Neural cell (in vitro differentiated cells): ENCODE results near the gene NXPH2. TPM values are rescaled to one million over a fixed set of nuclear protein-coding genes. Genes with fewer than 3 reads are reported as not detected.

Source experiments
- H2AFZ ChIP-seq: fragments of 200-600, 300-800 bp; sonication (generic), shearing (Covaris generic); 2 replicates; pipeline ENCODE4 v1.6.0; 2014; ENCODE audit warnings: low read depth, mild to moderate bottlenecking, antibody characterized with exemption, low read length, moderate library complexity
- H3F3A ChIP-seq: fragments of 200-600 bp; shearing (Covaris generic); 2 replicates; pipeline ENCODE4 v1.6.1; 2016; ENCODE audit warnings: mild to moderate bottlenecking, moderate library complexity, mixed read lengths, antibody characterized with exemption, low read length; ENCODE audit not compliant: insufficient read depth, poor library complexity, severe bottlenecking
- H3K27ac ChIP-seq: fragments of 200-600, 300-800 bp; sonication (generic), shearing (Covaris generic); 2 replicates; pipeline ENCODE4 v1.5.1; 2014; ENCODE audit warnings: mild to moderate bottlenecking, low read length, moderate library complexity
- H3K27me3 ChIP-seq: fragments of 300-800, 200-600 bp; sonication (generic), shearing (Covaris generic); 2 replicates; pipeline ENCODE4 v1.6.0; 2014; ENCODE audit warnings: mild to moderate bottlenecking, low read depth, low read length, moderate library complexity; ENCODE audit not compliant: insufficient read depth
- H3K36me3 ChIP-seq: fragments of 300-800, 200-600 bp; sonication (generic), shearing (Covaris generic); 2 replicates; pipeline ENCODE4 v1.5.1; 2014; ENCODE audit warnings: mild to moderate bottlenecking, antibody characterized with exemption, low read length, moderate library complexity; ENCODE audit not compliant: insufficient read depth
- H3K4me2 ChIP-seq: fragments of 300-800, 200-600 bp; sonication (generic), shearing (Covaris generic); 2 replicates; pipeline ENCODE4 v1.6.0; 2014; ENCODE audit warnings: mild to moderate bottlenecking, low read length
- H3K4me3 ChIP-seq: fragments of 300-800, 200-600 bp; sonication (generic), shearing (Covaris generic); 2 replicates; pipeline ENCODE4 v1.5.1; 2014; ENCODE audit warnings: mild to moderate bottlenecking, low read length, moderate library complexity
- H3K79me2 ChIP-seq: fragments of 200-600 bp; shearing (Covaris generic); replicated peaks from 2 replicates; pipeline ENCODE4 v1.6.0; 2014; ENCODE audit warnings: mild to moderate bottlenecking, low read length, moderate library complexity; ENCODE audit not compliant: insufficient read depth
- H3K9ac ChIP-seq: fragments of 300-800, 200-600 bp; sonication (generic), shearing (Covaris generic); 2 replicates; pipeline ENCODE4 v1.6.1; 2016; ENCODE audit warnings: mild to moderate bottlenecking, low read length, mixed read lengths
- H3K9me2 ChIP-seq: fragments of 200-600 bp; shearing (Covaris generic); 2 replicates; pipeline ENCODE4 v1.6.1; 2016; ENCODE audit warnings: mild to moderate bottlenecking, low read length, mixed read lengths; ENCODE audit not compliant: insufficient read depth
- H3K9me3 ChIP-seq: fragments of 200-600, 300-800 bp; sonication (generic), shearing (Covaris generic); 2 replicates; pipeline ENCODE4 v1.6.1; 2016; ENCODE audit warnings: mild to moderate bottlenecking, mixed run types, low read length, moderate library complexity, mixed read lengths
- H4K20me1 ChIP-seq: fragments of 200-600 bp; shearing (Covaris generic); 2 replicates; pipeline ENCODE4 v1.6.1; 2016; ENCODE audit warnings: mild to moderate bottlenecking, mixed run types; ENCODE audit not compliant: insufficient read depth
- EP300 ChIP-seq: fragments of 450-650 bp; conservative IDR thresholded peaks from 2 replicates; pipeline ENCODE4 v1.6.1; 2014; ENCODE audit warnings: antibody characterized with exemption, mild to moderate bottlenecking, moderate library complexity; ENCODE audit not compliant: poor library complexity, severe bottlenecking
- EZH2 ChIP-seq: fragments of 200-600, 300-800 bp; shearing (Covaris generic), sonication (generic); IDR thresholded peaks from 2 replicates; pipeline ENCODE4 v1.6.1; 2014; ENCODE audit warnings: antibody characterized with exemption, low read length, borderline replicate concordance, mild to moderate bottlenecking; ENCODE audit not compliant: insufficient read depth, poor library complexity, severe bottlenecking
- MXI1 ChIP-seq: fragments of 450-650 bp; conservative IDR thresholded peaks from 2 replicates; pipeline ENCODE4 v1.6.1; 2014; ENCODE audit warnings: antibody characterized with exemption, mild to moderate bottlenecking; ENCODE audit not compliant: poor library complexity, severe bottlenecking
- POLR2AphosphoS5 ChIP-seq: IDR thresholded peaks from 2 replicates; pipeline ENCODE4 v1.6.1; 2012
- RAD21 ChIP-seq: fragments of 450-650 bp; conservative IDR thresholded peaks from 2 replicates; pipeline ENCODE4 v1.6.1; 2014; ENCODE audit warnings: antibody characterized with exemption, mild to moderate bottlenecking, moderate library complexity
- SMC3 ChIP-seq: fragments of 450-650 bp; conservative IDR thresholded peaks from 2 replicates; pipeline ENCODE4 v1.6.1; 2014; ENCODE audit warnings: antibody characterized with exemption, mild to moderate bottlenecking, moderate library complexity; ENCODE audit not compliant: poor library complexity
- TAF1 ChIP-seq: IDR thresholded peaks from 2 replicates; pipeline ENCODE4 v1.6.1; 2012; ENCODE audit warnings: low read depth
- polyA plus RNA-seq: library from polyadenylated mRNA; depleted of rRNA; stranded (reverse); fragments of >200 nt; gene quantifications from 2 replicates; pipeline ENCODE4 v1.2.3, GENCODE V29; 2014
- TF ChIP-seq, protein P1 (sequence below): fragments of 450-650 bp; IDR thresholded peaks from 2 replicates; pipeline ENCODE4 v1.5.1; 2014; ENCODE audit warnings: antibody characterized with exemption, mild to moderate bottlenecking, moderate library complexity; ENCODE audit not compliant: poor library complexity, severe bottlenecking
- TF ChIP-seq, protein P2 (sequence below): IDR thresholded peaks from 2 replicates; pipeline ENCODE4 v1.6.1; 2012; ENCODE audit warnings: borderline replicate concordance

The NXPH2 gene
- polyA plus RNA-seq, 1 donor from 2014 or later = not detected

DNA sequence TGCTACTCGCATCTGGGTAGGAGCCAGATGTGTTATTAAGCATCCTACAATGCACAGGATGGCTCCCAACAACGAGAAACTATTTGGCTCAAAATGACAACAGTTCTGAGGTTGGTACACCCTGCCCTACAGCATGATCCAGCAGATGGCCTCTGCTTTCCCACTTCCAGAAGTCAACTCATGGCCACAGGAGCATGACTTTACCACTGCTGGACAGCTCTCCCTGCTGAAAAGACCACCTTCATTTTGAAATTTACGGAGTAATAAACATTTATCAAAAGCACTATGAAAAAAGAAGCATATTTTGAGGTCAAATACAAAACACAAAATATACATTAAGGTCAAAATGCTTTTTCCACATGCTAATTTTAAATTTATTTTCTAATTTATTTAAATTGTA, 13.7 kb downstream of the NXPH2 start:
- Histone ChIP-seq H3K36me3 (no peaks in the 10 kb centered on the region), H3K4me2 (no peak overlapping the region), H3K79me2 (no peaks in the 10 kb centered on the region), H3K27ac (no peak overlapping the region), H3K9me2 (no peaks in the 10 kb centered on the region), H3K4me3 (no peak overlapping the region), H4K20me1 (no peaks in the 10 kb centered on the region), H3K27me3 (no peaks in the 10 kb centered on the region), H3F3A (no peaks in the 10 kb centered on the region), H2AFZ (no peak overlapping the region), H3K9ac (no peak overlapping the region), H3K9me3 (no peaks in the 10 kb centered on the region)
- TF ChIP-seq POLR2AphosphoS5 (no peak), EP300 (no peak), MXI1 (no peak), TAF1 (no peak), RAD21 (no peak), SMC3 (no peak), EZH2 (no peak)
- TF ChIP-seq, protein P1, sequence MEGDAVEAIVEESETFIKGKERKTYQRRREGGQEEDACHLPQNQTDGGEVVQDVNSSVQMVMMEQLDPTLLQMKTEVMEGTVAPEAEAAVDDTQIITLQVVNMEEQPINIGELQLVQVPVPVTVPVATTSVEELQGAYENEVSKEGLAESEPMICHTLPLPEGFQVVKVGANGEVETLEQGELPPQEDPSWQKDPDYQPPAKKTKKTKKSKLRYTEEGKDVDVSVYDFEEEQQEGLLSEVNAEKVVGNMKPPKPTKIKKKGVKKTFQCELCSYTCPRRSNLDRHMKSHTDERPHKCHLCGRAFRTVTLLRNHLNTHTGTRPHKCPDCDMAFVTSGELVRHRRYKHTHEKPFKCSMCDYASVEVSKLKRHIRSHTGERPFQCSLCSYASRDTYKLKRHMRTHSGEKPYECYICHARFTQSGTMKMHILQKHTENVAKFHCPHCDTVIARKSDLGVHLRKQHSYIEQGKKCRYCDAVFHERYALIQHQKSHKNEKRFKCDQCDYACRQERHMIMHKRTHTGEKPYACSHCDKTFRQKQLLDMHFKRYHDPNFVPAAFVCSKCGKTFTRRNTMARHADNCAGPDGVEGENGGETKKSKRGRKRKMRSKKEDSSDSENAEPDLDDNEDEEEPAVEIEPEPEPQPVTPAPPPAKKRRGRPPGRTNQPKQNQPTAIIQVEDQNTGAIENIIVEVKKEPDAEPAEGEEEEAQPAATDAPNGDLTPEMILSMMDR = no peak
- TF ChIP-seq, protein P2, sequence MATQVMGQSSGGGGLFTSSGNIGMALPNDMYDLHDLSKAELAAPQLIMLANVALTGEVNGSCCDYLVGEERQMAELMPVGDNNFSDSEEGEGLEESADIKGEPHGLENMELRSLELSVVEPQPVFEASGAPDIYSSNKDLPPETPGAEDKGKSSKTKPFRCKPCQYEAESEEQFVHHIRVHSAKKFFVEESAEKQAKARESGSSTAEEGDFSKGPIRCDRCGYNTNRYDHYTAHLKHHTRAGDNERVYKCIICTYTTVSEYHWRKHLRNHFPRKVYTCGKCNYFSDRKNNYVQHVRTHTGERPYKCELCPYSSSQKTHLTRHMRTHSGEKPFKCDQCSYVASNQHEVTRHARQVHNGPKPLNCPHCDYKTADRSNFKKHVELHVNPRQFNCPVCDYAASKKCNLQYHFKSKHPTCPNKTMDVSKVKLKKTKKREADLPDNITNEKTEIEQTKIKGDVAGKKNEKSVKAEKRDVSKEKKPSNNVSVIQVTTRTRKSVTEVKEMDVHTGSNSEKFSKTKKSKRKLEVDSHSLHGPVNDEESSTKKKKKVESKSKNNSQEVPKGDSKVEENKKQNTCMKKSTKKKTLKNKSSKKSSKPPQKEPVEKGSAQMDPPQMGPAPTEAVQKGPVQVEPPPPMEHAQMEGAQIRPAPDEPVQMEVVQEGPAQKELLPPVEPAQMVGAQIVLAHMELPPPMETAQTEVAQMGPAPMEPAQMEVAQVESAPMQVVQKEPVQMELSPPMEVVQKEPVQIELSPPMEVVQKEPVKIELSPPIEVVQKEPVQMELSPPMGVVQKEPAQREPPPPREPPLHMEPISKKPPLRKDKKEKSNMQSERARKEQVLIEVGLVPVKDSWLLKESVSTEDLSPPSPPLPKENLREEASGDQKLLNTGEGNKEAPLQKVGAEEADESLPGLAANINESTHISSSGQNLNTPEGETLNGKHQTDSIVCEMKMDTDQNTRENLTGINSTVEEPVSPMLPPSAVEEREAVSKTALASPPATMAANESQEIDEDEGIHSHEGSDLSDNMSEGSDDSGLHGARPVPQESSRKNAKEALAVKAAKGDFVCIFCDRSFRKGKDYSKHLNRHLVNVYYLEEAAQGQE = no peak

DNA sequence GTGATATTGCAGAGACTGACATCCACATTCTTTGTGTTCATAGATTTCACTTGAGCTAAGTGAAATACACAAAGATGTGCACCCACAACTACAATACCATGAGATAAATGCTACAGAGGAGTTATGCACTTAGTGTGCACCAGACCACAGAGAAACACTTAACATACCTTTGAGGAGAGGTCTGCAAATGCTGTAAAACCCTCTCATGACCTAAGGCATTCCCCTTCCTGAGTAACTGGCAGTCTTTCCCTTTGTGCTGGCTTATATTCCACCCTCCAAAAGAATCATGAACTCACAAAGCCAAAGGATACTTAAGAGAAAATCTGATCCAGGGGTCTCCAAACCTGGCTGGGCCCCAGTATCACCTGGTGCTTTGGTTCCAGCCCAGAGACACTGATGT, 16.2 kb downstream of the NXPH2 start:
- no peaks in the 10 kb centered on the region for H3K9me3 ChIP-seq
- no peaks in the 10 kb centered on the region for H3K79me2 ChIP-seq
- H3K9ac ChIP-seq = no peak overlapping the region
- no peak for TF ChIP-seq TAF1
- no peak for TF ChIP-seq EZH2
- no peak for TF ChIP-seq POLR2AphosphoS5
- TF ChIP-seq MXI1 = no peak
- no peak for TF ChIP-seq SMC3
- no peak overlapping the region for H3K27ac ChIP-seq
- H3K9me2 ChIP-seq = no peaks in the 10 kb centered on the region
- no peak overlapping the region for H3K4me2 ChIP-seq
- no peak overlapping the region for H3K4me3 ChIP-seq
- H2AFZ ChIP-seq = no peak overlapping the region
- no peaks in the 10 kb centered on the region for H4K20me1 ChIP-seq
- H3K27me3 ChIP-seq = no peaks in the 10 kb centered on the region
- no peaks in the 10 kb centered on the region for H3F3A ChIP-seq
- no peaks in the 10 kb centered on the region for H3K36me3 ChIP-seq

DNA sequence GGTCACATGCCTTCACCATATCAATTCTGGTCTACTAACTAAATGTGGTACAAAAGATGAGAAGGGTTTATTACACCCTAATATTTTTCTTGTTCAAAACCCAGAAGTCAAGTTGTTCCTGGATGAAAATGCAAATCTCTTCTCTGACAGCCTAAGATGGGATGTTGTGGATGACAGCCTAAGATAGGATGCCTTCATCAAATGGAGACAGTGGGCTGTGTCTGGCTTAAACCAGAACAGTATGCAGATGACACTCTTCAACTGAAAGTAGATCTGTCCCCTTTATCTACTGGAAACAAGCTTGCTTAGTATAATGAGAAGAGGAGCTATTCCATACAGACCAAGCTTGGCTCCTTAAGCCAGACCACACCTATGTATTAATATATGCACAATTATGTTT, 17.7 kb downstream of the NXPH2 start:
- no peak for TF ChIP-seq TAF1
- TF ChIP-seq EP300 = peak; percentile 72
- TF ChIP-seq EZH2 = no peak
- no peak for TF ChIP-seq MXI1
- peak; percentile 55 for TF ChIP-seq POLR2AphosphoS5
- TF ChIP-seq, protein P1 = no peak
- no peak for TF ChIP-seq SMC3
- TF ChIP-seq, protein P2 = peak; percentile 31
- TF ChIP-seq RAD21 = no peak
- Histone ChIP-seq H3F3A (no peaks in the 10 kb centered on the region), H3K79me2 (no peaks in the 10 kb centered on the region), H3K9ac (no peak overlapping the region), H3K27me3 (no peaks in the 10 kb centered on the region), H3K27ac (peak overlapping the region; percentile 75), H4K20me1 (no peaks in the 10 kb centered on the region), H2AFZ (no peak overlapping the region), H3K36me3 (no peaks in the 10 kb centered on the region), H3K4me3 (peak overlapping the region; percentile 14), H3K9me3 (no peaks in the 10 kb centered on the region), H3K9me2 (no peaks in the 10 kb centered on the region), H3K4me2 (no peak overlapping the region)
